Tibial artery (tissue), 4 donors: ENCODE data around the gene CERS6.

Experiments used
- DNase-seq, 2 donors: peaks; one replicate each; pipeline ENCODE4 v3.0.0-alpha.2; 2019
- H3K27ac ChIP-seq, 2 donors: fragments of 200-600 bp; sonication (generic) in 1 of 2; 1 replicate in 1 of 2; 2 replicates in 1 of 2; pipeline ENCODE4 v1.5.1; 2018 to 2019; ENCODE audit warnings: mild to moderate bottlenecking in 1 of 2
- H3K27me3 ChIP-seq, 2 donors: fragments of 200-600 bp; sonication (generic) in 1 of 2; one replicate each; pipeline versions ENCODE4 v1.5.1 to v1.6.0; 2016 to 2019
- H3K36me3 ChIP-seq, 3 donors: fragments of 200-600 bp; sonication (generic) in 2 of 3; one replicate each; pipeline ENCODE4 v1.5.1; 2016 to 2019; ENCODE audit warnings: mild to moderate bottlenecking in 2 of 3
- H3K4me1 ChIP-seq, 4 donors: fragments of 200-600 bp; sonication (generic) in 2 of 4; 1 replicate in 3 of 4; 2 replicates in 1 of 4; pipeline ENCODE4 v1.5.1; 2016 to 2019
- H3K4me3 ChIP-seq, 2 donors: fragments of 200-600 bp; sonication (generic) in 1 of 2; 1 replicate in 1 of 2; 2 replicates in 1 of 2; pipeline ENCODE4 v1.5.1; 2018 to 2019; ENCODE audit warnings: mild to moderate bottlenecking in 2 of 2
- H3K9me3 ChIP-seq, 3 donors: fragments of 200-600 bp; sonication (generic) in 1 of 3; one replicate each; pipeline ENCODE4 v1.5.1; 2016 to 2019
- CTCF ChIP-seq, 2 experiments: fragments of 200-600 bp in 1 of 2; fragments of 450-650 bp in 1 of 2; IDR thresholded peaks; one replicate each; pipeline ENCODE4 v1.5.1; 2017 to 2019; ENCODE audit warnings: antibody characterized with exemption in 2 of 2, mild to moderate bottlenecking in 1 of 2, moderate library complexity in 1 of 2
- intact Hi-C: fragments of 100-400 bp; cut with DNase I; formaldehyde crosslinking; loops from one replicate; pipeline ENCODE4 v1.15.0; 2023; ENCODE audit warnings: low total_unique reads

Gene CERS6

GRCh38 chr2:168584911-168585310 lies 128.8 kb downstream of the CERS6 start:
- Histone ChIP-seq H3K27ac (no peak overlapping the region), H3K27me3 (no peaks in the 10 kb centered on the region), H3K4me1 (peaks cover 0 to 15% (median 2%) of the 10 kb centered on the region in 4 donors), H3K4me3 (no peak overlapping the region), H3K36me3 (no peaks in the 10 kb centered on the region), H3K9me3 (no peaks in the 10 kb centered on the region)
- DNase-seq = no peak
- intact Hi-C loops = no loop called here
- no peak for TF ChIP-seq CTCF (IDR thresholded peaks at IDR 0.05)

GRCh38 chr2:168585700-168586099 lies 129.6 kb downstream of the CERS6 start:
- DNase-seq = no peak

GRCh38 chr2:168587307-168587706 lies 131.2 kb downstream of the CERS6 start:
- peaks cover 0 to 15% (median 2%) of the 10 kb centered on the region in 4 donors for H3K4me1 ChIP-seq
- intact Hi-C loops = no loop called here
- H3K27me3 ChIP-seq = no peaks in the 10 kb centered on the region
- H3K9me3 ChIP-seq = no peaks in the 10 kb centered on the region
- TF ChIP-seq CTCF (IDR thresholded peaks at IDR 0.05) = no peak
- no peak overlapping the region for H3K4me3 ChIP-seq
- no peak overlapping the region for H3K27ac ChIP-seq
- no peaks in the 10 kb centered on the region for H3K36me3 ChIP-seq
- no peak for DNase-seq

More at GRCh38 chr2:168585700-168586099, 129.6 kb downstream of the CERS6 start:
- no peak overlapping the region for H3K4me3 ChIP-seq
- no peaks in the 10 kb centered on the region for H3K36me3 ChIP-seq
- no peak for TF ChIP-seq CTCF (IDR thresholded peaks at IDR 0.05)
- peaks cover 0 to 15% (median 2%) of the 10 kb centered on the region in 4 donors for H3K4me1 ChIP-seq
- intact Hi-C loops = no loop called here
- H3K27me3 ChIP-seq = no peaks in the 10 kb centered on the region
- no peak overlapping the region for H3K27ac ChIP-seq
- H3K9me3 ChIP-seq = no peaks in the 10 kb centered on the region

GRCh38 chr2:168589236-168590211 lies 133.5 kb downstream of the CERS6 start:
- Histone ChIP-seq H3K36me3 (no peaks in the 10 kb centered on the region), H3K4me3 (no peak overlapping the region), H3K27me3 (no peaks in the 10 kb centered on the region), H3K27ac (no peak overlapping the region), H3K9me3 (no peaks in the 10 kb centered on the region), H3K4me1 (peaks cover 0 to under 1% (median 0%) of the 10 kb centered on the region in 4 donors)
- TF ChIP-seq CTCF (IDR thresholded peaks at IDR 0.05) = no peak
- DNase-seq = no peak
- intact Hi-C loops = no loop called here

- no peaks in the 10 kb centered on the region for H3K27me3 ChIP-seq
- H3K9me3 ChIP-seq = no peaks in the 10 kb centered on the region
- DNase-seq = no peak
- no peaks in the 10 kb centered on the region for H3K4me1 ChIP-seq
- no peak for TF ChIP-seq CTCF (IDR thresholded peaks at IDR 0.05)
- H3K36me3 ChIP-seq = no peaks in the 10 kb centered on the region
- intact Hi-C loops = no loop called here
- no peak overlapping the region for H3K27ac ChIP-seq
- no peak overlapping the region for H3K4me3 ChIP-seq
Observed at GRCh38 chr2:168592181-168592831, 136.2 kb downstream of the CERS6 start.
